ENCODE results near the gene CCL18.
"Not testable (repeated sequence)": the region's sequence is repeated elsewhere in the genome, so short reads cannot be mapped to it uniquely, and the experiment has no call there.

The CCL18 gene

GRCh38 chr17:36070427-36070826 lies 6.4 kb downstream of the CCL18 start:
- H3K79me2 ChIP-seq (ENCODE audit: insufficient read depth, low read depth) = no peaks in the 10 kb centered on the region
- no peaks in the 10 kb centered on the region for H3K4me1 ChIP-seq (ENCODE audit: low read depth, poor library complexity, severe bottlenecking)
- no peaks in the 10 kb centered on the region for H3K27me3 ChIP-seq (ENCODE audit: insufficient read depth, low read depth)
- no peaks in the 10 kb centered on the region for H4K20me1 ChIP-seq (ENCODE audit: insufficient read depth)
- TF ChIP-seq CTCF (conservative IDR thresholded peaks at IDR 0.05; ENCODE audit: low read depth, low read length) = no peak
- H3K4me3 ChIP-seq (IDR thresholded peaks at IDR 0.05; ENCODE audit: insufficient read depth, low read depth, low read length) = no peak overlapping the region
- H2AFZ ChIP-seq (ENCODE audit: low read depth) = no peak overlapping the region
- H3K36me3 ChIP-seq (ENCODE audit: insufficient read depth) = no peaks in the 10 kb centered on the region
- H3K9ac ChIP-seq = no peak overlapping the region
- no peak overlapping the region for H3K4me2 ChIP-seq
- H3K27ac ChIP-seq = no peak overlapping the region

GRCh38 chr17:36071751-36072150 lies 7.7 kb downstream of the CCL18 start:
- H4K20me1 ChIP-seq (ENCODE audit: insufficient read depth) = no peaks in the 10 kb centered on the region
- no peak overlapping the region for H2AFZ ChIP-seq (ENCODE audit: low read depth)
- H3K27ac ChIP-seq = no peak overlapping the region
- no peaks in the 10 kb centered on the region for H3K36me3 ChIP-seq (ENCODE audit: insufficient read depth)
- no peaks in the 10 kb centered on the region for H3K4me1 ChIP-seq (ENCODE audit: low read depth, poor library complexity, severe bottlenecking)
- no peak overlapping the region for H3K4me2 ChIP-seq
- H3K4me3 ChIP-seq (IDR thresholded peaks at IDR 0.05; ENCODE audit: insufficient read depth, low read depth, low read length) = no peak overlapping the region
- no peak overlapping the region for H3K9ac ChIP-seq
- no peaks in the 10 kb centered on the region for H3K79me2 ChIP-seq (ENCODE audit: insufficient read depth, low read depth)
- no peak for TF ChIP-seq CTCF (conservative IDR thresholded peaks at IDR 0.05; ENCODE audit: low read depth, low read length)
- H3K27me3 ChIP-seq (ENCODE audit: insufficient read depth, low read depth) = no peaks in the 10 kb centered on the region

GRCh38 chr17:36072431-36073121 lies 8.5 kb downstream of the CCL18 start:
- H3K36me3 ChIP-seq (ENCODE audit: insufficient read depth) = no peaks in the 10 kb centered on the region
- no peaks in the 10 kb centered on the region for H3K27me3 ChIP-seq (ENCODE audit: insufficient read depth, low read depth)
- H3K4me1 ChIP-seq (ENCODE audit: low read depth, poor library complexity, severe bottlenecking) = no peaks in the 10 kb centered on the region
- no peak overlapping the region for H3K27ac ChIP-seq
- TF ChIP-seq CTCF (conservative IDR thresholded peaks at IDR 0.05; ENCODE audit: low read depth, low read length) = peak; percentile 58
- no peak overlapping the region for H2AFZ ChIP-seq (ENCODE audit: low read depth)
- H3K9ac ChIP-seq = no peak overlapping the region
- no peak overlapping the region for H3K4me3 ChIP-seq (IDR thresholded peaks at IDR 0.05; ENCODE audit: insufficient read depth, low read depth, low read length)
- H4K20me1 ChIP-seq (ENCODE audit: insufficient read depth) = no peaks in the 10 kb centered on the region
- no peak overlapping the region for H3K4me2 ChIP-seq
- H3K79me2 ChIP-seq (ENCODE audit: insufficient read depth, low read depth) = no peaks in the 10 kb centered on the region

GRCh38 chr17:36074365-36074764 lies 10.3 kb downstream of the CCL18 start:
- Histone ChIP-seq H2AFZ (ENCODE audit: low read depth) (no peak overlapping the region), H3K4me2 (no peak overlapping the region), H3K36me3 (ENCODE audit: insufficient read depth) (no peaks in the 10 kb centered on the region), H3K79me2 (ENCODE audit: insufficient read depth, low read depth) (no peaks in the 10 kb centered on the region), H3K4me3 (IDR thresholded peaks at IDR 0.05; ENCODE audit: insufficient read depth, low read depth, low read length) (no peak overlapping the region), H3K4me1 (ENCODE audit: low read depth, poor library complexity, severe bottlenecking) (no peaks in the 10 kb centered on the region), H3K27me3 (ENCODE audit: insufficient read depth, low read depth) (no peaks in the 10 kb centered on the region), H3K27ac (no peak overlapping the region), H3K9ac (no peak overlapping the region), H4K20me1 (ENCODE audit: insufficient read depth) (no peaks in the 10 kb centered on the region)
- TF ChIP-seq CTCF (conservative IDR thresholded peaks at IDR 0.05; ENCODE audit: low read depth, low read length) = no peak

- peaks cover 35% of the 10 kb centered on the region for H3K4me1 ChIP-seq (ENCODE audit: low read depth, poor library complexity, severe bottlenecking)
- H3K9ac ChIP-seq = not testable (repeated sequence)
These were observed 17.8 kb downstream of the CCL18 start for GRCh38 chr17:36081681-36082471.

GRCh38 chr17:36082482-36083120 lies 18.5 kb downstream of the CCL18 start:
- H3K9ac ChIP-seq; H3K36me3 ChIP-seq (ENCODE audit: insufficient read depth); H3K4me3 ChIP-seq (IDR thresholded peaks at IDR 0.05; ENCODE audit: insufficient read depth, low read depth, low read length); H3K27ac ChIP-seq; H2AFZ ChIP-seq (ENCODE audit: low read depth); H3K79me2 ChIP-seq (ENCODE audit: insufficient read depth, low read depth); H4K20me1 ChIP-seq (ENCODE audit: insufficient read depth); H3K27me3 ChIP-seq (ENCODE audit: insufficient read depth, low read depth): not testable (repeated sequence)
- Histone ChIP-seq H3K4me2 (0 out of 2 replicates have a peak overlapping the region, but pooled peaks have one; percentile 13), H3K4me1 (ENCODE audit: low read depth, poor library complexity, severe bottlenecking) (peaks cover 35% of the 10 kb centered on the region)

More at GRCh38 chr17:36081681-36082471, 17.8 kb downstream of the CCL18 start:
- not testable (repeated sequence) for H3K79me2 ChIP-seq (ENCODE audit: insufficient read depth, low read depth); H3K27me3 ChIP-seq (ENCODE audit: insufficient read depth, low read depth); H3K4me3 ChIP-seq (IDR thresholded peaks at IDR 0.05; ENCODE audit: insufficient read depth, low read depth, low read length); H3K36me3 ChIP-seq (ENCODE audit: insufficient read depth); H4K20me1 ChIP-seq (ENCODE audit: insufficient read depth); H2AFZ ChIP-seq (ENCODE audit: low read depth); H3K27ac ChIP-seq
- H3K4me2 ChIP-seq = 0 out of 2 replicates have a peak overlapping the region, but pooled peaks have one; percentile 13
